Activated naive CD4-positive, alpha-beta T cell (primary cell): ENCODE data around the gene SLC25A48.

Experiments
- DNase-seq, 4 experiments: peaks; one replicate each; lab custom pipeline; 2025; lab: John Stamatoyannopoulos, UW

The SLC25A48 gene

DNA sequence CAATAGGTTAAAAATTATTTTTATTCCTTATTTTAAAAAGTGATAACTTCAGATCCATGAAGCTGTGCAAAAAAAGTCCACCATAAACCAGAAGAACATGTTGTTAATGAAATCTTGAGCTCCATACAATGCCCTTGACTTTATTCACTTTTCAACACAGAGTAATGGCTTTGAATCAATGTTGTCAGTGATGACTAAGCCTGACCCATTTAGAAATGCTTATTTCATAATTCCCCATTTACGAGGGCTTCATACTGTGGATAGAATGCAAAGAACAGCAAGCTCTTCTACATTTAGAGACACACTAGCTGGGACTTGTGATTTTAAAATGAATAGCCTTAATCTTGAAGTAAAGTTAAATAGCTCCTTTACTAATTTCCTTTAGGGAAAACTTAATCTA is 86.9 kb downstream of the SLC25A48 start:
- no peak for DNase-seq

DNA sequence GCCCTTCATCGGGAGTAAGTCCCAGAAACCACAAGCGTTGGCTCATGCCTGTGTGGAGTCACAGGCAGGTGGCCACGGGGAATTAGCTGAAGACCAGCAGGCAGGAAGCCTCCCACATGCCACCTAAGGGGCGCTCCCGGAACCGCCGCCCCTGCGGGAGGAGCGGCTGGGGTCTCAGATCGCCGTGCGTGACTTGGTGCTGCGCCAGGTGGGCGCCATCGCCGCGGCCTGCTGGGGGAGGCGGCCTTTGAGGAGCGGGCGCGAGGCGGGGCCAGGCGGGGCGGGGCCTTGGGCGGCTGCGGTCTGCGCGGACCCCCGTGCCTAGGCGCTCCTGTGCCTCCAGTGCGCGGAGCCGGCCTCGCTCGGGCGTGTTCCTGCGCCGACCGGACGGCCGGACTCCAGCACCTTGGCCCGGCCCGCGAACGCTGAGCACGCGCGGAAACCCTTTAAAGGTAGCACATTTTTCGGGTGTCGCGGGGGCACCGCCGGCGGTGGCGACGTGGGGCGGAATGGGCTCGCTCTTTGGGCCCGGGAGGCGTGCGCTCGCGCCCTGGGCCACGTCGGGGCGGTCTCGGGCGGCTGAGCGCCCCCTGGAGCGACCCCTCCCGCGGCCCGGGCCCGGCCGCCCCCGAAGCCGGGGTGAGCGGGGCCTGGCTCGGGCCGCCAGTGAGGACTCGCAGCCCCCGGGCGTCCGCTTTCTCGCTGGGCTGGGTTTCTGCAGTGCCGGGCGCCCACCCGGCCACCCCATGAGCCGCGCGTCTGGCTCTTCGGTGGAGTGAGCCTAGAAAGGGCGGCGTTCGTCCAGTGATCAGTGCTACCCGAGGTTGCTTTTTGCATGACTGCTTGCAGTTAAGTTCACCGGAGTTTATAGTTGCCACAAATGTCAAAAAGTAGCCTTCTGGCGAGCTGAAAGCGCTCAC is 95.8 kb downstream of the SLC25A48 start:
- no peak for DNase-seq

DNA sequence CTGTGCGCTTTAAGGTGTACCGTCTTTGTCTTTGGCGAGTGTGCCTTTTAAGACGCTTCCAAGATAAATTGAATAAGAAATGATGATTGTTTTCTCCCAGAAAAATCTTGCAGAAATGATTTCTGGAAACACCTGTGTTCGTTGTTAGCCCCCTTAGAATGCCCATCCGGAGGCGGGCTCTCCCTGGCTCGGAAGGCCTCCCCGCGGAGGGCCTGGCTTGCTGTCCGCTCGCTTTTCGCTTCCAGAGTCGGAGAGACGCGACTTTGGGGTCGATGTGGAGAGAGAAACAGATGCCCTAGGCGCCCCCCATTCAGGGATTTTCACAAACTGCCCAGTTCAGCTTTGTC is 96.5 kb downstream of the SLC25A48 start:
- no peak for DNase-seq

DNA sequence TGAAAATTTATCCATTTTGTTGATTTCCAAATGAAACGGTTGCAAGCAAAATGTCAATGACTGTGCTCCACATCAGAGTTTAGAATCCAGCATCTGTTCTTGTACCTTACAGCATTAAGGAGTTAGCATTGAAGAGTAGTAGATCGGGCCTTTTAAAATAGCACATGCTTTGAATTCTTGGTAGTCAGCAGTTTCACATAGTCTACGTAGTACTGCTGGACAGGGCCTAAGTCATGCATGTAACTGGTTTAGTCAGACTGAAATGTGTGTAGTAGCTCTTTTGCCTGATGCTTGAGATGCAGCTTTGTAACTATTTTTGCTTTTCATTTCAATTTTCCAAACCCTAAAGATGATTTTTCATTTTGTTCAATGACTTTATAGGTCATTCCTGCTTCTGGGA is 100.5 kb downstream of the SLC25A48 start:
- DNase-seq = no peak

DNA sequence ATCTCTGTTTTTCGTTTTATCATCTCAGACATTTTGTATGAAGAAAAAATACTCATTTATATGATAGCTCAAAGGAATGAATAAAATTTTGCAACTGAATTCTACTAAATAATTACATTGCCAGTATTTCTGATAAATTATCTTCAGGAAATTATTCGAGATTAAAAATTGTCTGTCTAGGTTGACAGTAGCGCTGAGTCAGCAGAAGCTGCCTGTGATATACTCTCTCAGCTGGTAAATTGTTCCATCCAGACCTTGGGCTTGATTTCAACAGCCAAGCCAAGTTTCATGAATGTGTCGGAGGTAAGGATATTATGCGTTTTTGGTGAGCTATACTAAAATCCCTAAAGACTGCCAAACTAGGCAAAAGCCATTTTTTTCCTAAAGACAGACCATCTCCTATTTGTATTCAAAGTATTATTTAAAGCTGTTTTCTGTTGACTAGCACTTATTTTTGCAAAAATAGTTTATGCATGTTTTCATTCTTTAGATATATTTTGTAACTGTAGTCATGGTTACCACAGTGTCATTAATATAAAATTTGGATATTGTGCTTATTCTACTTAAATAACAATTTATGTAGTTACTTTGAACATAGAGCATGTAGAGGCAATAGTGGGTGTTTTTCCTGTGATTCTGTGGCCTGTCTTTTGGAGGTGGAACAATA is 102.9 kb downstream of the SLC25A48 start:
- DNase-seq = no peak
